ENCODE measurements around the gene PDLIM7.

The PDLIM7 gene

GRCh38 chr5:177498013-177498787 lies 796 bp upstream of the PDLIM7 start:
- TF ChIP-seq POLR2AphosphoS5 (IDR thresholded peaks at IDR 0.05; ENCODE audit: low read depth, low read length) (no peak), REST (IDR thresholded peaks at IDR 0.05; ENCODE audit: insufficient read depth in 1 of 2, low read depth in 2 of 2, low read length in 2 of 2) (no peak), SIN3A (IDR thresholded peaks at IDR 0.05; ENCODE audit: borderline replicate concordance, insufficient read depth, low read length) (no peak), TAF1 (IDR thresholded peaks at IDR 0.05; ENCODE audit: borderline replicate concordance, insufficient read depth, low read length) (no peak), FOXP2 (optimal IDR thresholded peaks at IDR 0.05; ENCODE audit: borderline replicate concordance, extremely low read depth, extremely low read length, insufficient read depth) (no peak)

GRCh38 chr5:177496727-177497291 lies 595 bp downstream of the PDLIM7 start:
- no peak for TF ChIP-seq FOXP2 (optimal IDR thresholded peaks at IDR 0.05; ENCODE audit: borderline replicate concordance, extremely low read depth, extremely low read length, insufficient read depth)
- no peak; the same call in 1 of the 2 replicates for TF ChIP-seq SIN3A (IDR thresholded peaks at IDR 0.05; ENCODE audit: borderline replicate concordance, insufficient read depth, low read length)
- no peak for TF ChIP-seq REST (IDR thresholded peaks at IDR 0.05; ENCODE audit: insufficient read depth in 1 of 2, low read depth in 2 of 2, low read length in 2 of 2)
- peak; percentile 23; the same call in 1 of the 2 replicates for TF ChIP-seq TAF1 (IDR thresholded peaks at IDR 0.05; ENCODE audit: borderline replicate concordance, insufficient read depth, low read length)
- TF ChIP-seq POLR2AphosphoS5 (IDR thresholded peaks at IDR 0.05; ENCODE audit: low read depth, low read length), result no peak; the same call in 1 of the 2 replicates

- TF ChIP-seq SIN3A (IDR thresholded peaks at IDR 0.05; ENCODE audit: borderline replicate concordance, insufficient read depth, low read length) (no peak), TAF1 (IDR thresholded peaks at IDR 0.05; ENCODE audit: borderline replicate concordance, insufficient read depth, low read length) (no peak), POLR2AphosphoS5 (IDR thresholded peaks at IDR 0.05; ENCODE audit: low read depth, low read length) (no peak), REST (IDR thresholded peaks at IDR 0.05; ENCODE audit: insufficient read depth in 1 of 2, low read depth in 2 of 2, low read length in 2 of 2) (no peak), FOXP2 (optimal IDR thresholded peaks at IDR 0.05; ENCODE audit: borderline replicate concordance, extremely low read depth, extremely low read length, insufficient read depth) (no peak)
Measured at GRCh38 chr5:177496070-177496726, 1.2 kb downstream of the PDLIM7 start.

GRCh38 chr5:177495243-177496060 lies 2.0 kb downstream of the PDLIM7 start:
- TF ChIP-seq REST (IDR thresholded peaks at IDR 0.05; ENCODE audit: insufficient read depth in 1 of 2, low read depth in 2 of 2, low read length in 2 of 2) (no peak), TAF1 (IDR thresholded peaks at IDR 0.05; ENCODE audit: borderline replicate concordance, insufficient read depth, low read length) (peak; percentile 32; the same call in 1 of the 2 replicates)

Measured in PFSK-1 (cell line).